OCI-M2 (cell line): ENCODE data around the gene IL22RA1.

ENCODE experiments used
- DNase-seq: peaks from one replicate; lab custom pipeline; 2025; ENCODE audit not compliant: unreplicated experiment; lab: John Stamatoyannopoulos, UW

The IL22RA1 gene, protein sequence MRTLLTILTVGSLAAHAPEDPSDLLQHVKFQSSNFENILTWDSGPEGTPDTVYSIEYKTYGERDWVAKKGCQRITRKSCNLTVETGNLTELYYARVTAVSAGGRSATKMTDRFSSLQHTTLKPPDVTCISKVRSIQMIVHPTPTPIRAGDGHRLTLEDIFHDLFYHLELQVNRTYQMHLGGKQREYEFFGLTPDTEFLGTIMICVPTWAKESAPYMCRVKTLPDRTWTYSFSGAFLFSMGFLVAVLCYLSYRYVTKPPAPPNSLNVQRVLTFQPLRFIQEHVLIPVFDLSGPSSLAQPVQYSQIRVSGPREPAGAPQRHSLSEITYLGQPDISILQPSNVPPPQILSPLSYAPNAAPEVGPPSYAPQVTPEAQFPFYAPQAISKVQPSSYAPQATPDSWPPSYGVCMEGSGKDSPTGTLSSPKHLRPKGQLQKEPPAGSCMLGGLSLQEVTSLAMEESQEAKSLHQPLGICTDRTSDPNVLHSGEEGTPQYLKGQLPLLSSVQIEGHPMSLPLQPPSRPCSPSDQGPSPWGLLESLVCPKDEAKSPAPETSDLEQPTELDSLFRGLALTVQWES

DNA sequence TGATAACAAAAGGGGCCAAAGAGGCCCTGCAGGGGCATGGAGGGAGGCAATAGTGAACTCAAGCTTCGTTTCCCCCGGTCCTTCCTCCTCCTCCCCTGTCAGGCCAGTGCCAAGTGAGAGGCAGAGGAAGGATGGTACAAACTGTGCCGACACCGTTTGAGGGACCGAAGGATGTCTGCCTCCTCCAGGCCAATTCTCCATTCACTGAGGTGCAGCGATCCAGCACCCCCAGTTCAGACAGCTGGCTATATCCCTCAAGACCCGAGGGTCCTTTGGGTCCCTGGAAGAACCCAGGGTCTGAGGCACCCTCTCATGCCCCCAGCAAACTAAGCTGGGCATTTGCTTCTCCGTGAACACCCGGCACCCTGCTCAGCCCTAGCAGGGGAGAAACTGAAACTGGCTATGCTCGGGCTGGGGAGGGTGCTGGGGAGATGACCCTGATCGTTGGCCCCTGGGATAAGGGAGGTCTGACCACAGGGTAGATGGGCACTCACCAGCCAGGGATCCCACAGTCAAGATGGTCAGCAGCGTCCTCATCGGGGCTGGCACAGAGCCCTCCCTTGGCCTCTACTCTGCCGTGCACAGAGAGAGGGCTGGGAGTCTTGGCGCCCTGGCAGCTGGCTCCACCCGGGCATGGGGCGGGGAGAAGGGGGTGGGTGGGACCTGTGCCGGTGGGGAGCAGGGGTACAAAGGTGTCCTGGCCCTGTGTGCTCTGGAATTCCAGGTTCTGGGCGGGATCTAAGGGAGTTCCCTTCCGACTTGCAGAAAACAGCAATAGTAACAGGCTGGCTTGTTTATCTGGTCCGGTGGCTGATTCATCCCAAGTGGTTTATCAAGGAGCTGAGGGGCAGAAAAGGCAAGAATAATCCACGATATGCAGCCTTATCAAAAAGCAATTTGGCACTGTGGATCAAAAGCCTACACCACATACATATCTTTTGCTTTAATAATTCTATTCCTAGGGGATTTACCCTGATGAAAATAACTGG, at the start of gene IL22RA1:
Gene IL22RA1, minus strand, starts transcription at position 595 of the 989 bp plus-strand sequence. Its CDS starts 58 bp downstream, at position 537.
- DNase-seq, result no peak

DNA sequence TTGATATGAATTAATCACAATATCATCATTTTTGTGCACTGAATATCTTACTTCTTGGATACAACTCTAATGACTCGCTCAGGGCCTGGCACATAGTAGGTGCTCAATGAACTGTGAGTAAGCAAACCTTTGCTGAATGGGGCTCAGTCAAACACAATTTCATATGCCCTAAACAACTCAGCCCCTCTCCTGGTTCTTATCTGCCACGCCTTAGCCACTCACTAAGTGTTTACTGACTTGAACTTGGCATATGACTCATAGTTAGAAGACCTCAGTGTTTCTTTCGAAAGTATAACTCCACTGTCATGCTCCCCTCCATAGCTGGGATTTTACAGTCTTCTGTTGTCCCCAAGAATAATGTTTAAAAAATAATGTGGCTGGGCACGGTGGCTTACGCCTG, 48.9 kb upstream of the IL22RA1 start:
- no peak for DNase-seq

DNA sequence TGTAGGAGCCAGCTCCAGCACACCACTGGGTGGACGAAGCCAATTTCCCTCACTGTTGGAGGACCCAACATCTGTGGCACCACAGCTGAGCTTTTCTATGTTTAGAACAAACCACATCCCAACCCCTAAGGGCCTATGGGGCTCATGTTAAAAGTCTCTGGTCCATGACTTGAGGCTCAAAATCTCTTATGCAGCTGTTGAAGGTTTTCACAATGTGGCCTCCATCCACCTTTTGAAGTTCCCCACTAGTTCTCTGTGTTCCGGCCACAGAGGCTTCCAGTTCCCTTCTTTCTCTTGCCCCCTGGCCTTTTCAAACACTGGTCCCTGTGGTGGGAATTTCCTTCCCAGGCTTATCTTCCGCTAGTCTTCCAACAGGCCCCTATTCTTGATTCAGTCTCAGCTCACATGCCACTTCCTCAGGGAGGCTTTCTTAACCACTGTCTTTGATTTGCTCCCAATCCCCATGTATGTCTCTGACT, 48.1 kb upstream of the IL22RA1 start:
- DNase-seq, result no peak

DNA sequence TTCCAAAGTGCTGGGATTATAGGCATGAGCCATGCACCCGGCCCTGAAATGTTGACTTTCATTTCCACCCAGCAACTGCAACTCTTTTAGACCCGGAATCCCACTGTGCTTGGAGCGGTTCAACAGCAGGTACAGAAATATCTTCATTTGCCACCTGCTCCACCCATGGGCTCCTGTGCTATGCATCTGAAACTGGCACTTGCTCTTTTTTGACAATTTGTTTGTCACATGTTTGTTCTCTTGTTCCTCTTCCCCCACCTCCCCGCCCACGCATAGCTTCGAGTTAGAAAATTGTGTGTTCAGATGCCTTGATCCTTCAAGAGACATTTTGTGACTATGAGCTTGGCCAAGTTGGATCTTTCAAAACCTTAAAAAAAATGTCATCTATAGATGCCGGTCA, 46.6 kb upstream of the IL22RA1 start:
- DNase-seq, result no peak

DNA sequence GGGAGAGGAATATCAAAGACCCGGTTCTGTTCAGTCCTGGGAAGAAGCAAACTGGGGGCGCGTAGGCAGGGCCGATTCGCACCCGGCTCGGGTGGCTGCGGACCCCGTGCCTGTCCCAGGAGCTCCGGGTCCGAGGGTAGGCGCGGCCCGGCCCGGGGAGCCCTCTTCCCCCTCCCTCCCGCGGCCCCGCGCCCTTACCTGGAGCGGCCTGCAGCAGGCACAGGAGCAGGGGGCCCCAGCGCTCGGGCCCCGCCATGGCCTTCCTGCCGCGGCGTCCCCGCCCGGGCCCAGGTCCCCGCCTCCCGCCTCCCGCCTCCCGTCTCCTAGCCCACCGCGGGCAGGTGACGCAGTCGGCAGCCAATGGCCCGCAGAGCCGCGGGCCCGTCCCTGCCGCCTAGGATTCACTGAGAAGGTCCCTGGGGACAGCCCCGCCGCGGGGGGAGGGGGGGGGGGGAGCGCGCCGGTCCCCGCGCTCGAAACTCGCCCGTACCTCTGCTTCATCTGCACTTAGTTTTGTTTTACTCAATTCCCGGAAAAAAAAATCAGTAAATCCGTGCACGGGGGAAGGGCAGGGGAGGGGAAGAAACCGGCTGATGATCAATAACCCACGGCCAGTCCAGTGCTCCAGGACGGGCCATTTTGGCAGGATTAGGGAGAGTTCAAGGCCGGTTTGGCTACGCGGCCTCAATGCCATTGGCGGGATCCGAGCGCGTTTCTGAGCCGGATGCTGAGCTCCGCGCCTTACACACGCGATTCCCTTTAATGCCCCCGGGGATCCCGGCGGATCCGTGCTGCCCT, 44.3 kb upstream of the IL22RA1 start, which contains the start of gene IFNLR1:
Gene IFNLR1, minus strand, starts transcription at position 297 of the 798 bp plus-strand sequence. Its CDS starts 41 bp downstream, at position 256.
- DNase-seq, result no peak

DNA sequence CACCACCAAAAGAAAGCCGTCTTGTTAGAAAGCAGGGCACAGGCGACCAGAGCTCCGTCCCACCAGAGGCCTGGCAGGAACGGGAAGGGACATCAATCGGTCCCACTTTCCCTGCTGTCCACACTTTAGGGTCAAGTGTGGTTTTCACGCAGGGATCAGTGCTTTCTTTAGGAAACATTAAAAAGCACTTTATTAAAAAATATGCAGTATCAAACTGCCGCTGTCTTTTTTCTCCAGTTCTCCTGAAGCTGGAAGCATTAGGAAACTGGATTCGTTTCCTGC, 43.7 kb upstream of the IL22RA1 start:
- no peak for DNase-seq

DNA sequence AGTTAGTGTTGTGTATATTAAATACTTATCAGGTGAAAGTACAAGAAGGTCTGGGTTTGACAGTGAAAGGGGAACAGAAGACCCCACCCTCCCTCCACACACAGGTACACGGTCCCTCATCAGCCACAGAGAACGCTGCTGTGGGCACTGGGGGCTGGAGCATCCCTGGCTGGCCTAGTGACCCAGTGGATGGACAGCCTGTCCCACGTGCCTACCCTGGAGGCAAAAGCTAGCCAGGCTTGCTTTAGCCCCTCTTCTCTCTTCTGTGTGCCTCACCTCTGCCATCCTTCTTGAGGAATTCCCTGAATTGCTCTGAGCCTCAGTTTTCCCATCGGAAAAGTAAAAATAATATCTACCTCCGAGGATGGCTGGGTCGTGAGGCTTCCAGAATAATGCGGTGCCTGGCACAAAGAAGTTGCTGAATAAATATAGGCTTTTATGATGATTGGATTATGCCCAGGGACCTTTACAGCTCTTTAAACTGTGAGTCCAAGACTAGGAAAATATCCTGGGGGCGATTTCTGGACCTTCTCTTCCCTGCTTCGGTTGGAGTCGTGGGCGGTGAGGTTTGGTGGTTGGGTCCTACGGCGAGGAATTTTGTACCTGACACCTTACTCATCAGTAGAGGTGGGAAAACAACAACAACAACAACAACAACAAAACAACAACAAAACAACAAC, 43.2 kb upstream of the IL22RA1 start:
- no peak for DNase-seq

DNA sequence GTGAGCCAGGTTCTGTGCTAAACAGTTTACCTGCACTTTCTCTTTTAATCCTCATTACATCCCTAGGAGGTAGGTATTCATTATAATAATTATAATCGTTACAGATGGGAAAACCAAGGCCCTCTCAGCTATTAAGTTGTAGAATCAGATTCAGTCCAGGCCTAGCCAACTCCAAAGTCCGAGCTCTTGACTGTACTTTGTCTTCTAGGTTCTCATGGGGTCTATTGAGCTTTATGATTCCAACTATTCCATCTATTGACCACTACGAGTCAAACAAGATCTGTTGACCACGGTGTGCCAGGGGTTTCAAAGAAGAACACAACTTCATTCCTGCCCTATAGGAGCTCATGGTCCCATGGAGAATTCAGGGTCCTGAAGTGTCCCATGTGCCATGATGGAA, 42.1 kb upstream of the IL22RA1 start:
- DNase-seq, result no peak

DNA sequence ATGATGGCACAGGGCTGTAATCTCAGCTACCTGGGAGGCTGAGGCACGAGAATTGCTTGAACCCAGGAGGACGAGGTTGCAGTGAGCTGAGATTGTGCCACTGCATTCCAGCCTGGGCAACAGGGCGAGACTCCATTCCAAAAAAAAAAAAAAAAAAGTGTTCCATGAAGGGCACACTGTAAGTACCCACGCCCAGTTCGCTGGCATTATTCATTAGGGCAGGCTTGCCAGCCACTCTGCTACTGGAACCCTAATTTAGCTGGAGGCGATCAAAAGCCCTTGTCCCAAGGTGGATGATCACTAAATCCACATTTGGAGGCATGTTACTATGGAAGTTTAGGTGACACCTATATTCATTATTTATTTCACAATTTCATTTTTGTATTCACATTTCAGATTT, 39.1 kb upstream of the IL22RA1 start:
- no peak for DNase-seq

DNA sequence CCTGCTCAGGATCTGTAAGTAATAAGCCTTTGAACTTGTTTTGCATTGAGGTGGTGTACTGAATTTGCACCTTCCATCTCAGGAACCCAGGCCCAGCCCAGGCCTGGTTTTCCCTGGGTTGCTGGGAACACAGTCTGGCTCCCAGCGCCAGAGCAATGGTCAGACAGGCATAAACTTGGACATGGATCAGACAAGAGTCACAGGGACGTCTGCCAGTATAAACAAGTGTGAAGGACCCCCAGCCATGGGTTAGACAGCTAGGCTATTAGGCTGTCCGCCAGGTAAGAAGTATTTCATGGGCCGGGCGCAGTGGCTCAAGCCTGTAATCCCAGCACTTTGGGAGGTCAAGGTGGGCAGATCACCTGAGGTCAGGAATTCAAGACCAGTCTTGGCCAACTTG, 38.7 kb upstream of the IL22RA1 start:
- no peak for DNase-seq

DNA sequence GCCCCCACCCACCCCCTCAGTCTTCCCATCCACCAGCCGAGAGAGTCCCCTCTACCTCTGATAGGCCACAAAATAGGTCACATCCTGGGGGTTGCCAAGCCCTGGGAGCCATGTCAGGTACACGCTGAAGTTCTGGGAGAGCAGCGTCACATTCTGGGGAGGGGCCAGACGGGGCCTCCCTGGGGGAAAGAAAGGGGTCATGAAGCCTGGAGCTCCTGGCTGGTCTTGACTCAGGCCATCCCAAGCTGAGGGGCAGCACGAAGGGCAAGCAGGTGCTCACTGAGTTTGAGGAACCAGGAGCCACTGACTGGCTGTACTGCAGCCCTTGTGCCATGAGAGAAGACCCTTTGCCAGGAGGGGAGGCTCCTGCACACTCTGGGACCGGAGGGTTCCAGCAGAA, 37.7 kb upstream of the IL22RA1 start:
- DNase-seq, result no peak

DNA sequence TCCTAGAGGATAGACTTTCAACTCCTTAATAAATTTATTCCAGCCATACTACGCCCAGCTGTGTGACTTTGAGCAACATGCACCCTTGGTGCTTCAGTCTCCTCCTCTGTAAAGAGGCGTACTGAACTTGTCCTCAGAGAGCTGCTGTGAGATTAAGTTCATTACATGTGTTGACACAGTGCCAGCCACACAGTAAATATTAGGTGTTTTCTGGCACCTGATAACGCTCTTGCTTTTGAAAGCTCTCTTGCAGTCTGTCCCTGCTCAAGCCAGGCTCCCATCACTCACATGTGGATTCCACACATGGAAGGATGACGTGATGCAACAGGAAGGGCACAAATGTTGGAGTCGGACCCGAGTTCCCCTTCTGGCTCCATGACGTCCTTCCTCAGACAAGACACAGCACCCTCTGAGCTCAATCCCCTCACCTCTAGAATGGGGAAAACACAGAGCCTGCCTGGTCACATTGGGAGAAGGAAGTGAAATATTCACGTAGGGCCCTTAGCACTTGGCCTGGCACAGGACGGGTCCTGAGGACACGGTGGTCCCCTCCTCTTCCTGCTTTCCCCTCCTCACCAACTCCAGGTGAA, 36.4 kb upstream of the IL22RA1 start:
- DNase-seq, result no peak

DNA sequence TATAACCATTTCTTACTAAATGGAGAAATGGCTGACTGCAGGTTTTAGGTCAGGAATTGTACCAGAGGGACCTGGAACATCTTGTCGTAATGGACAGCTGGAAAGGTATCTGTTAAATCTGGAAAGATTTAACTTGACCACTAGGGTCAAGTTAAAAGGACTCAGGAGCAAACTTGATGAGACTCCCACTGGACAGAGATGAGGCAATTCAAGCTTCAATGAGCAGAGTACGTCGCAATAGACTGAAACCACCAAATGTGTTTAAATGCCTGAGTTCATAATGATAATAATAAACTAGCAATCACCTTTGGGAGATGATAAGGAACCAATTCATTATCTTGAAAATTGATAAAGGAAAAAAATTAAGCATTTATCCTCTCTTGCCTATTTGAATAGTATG, 35.5 kb upstream of the IL22RA1 start:
- DNase-seq, result no peak

DNA sequence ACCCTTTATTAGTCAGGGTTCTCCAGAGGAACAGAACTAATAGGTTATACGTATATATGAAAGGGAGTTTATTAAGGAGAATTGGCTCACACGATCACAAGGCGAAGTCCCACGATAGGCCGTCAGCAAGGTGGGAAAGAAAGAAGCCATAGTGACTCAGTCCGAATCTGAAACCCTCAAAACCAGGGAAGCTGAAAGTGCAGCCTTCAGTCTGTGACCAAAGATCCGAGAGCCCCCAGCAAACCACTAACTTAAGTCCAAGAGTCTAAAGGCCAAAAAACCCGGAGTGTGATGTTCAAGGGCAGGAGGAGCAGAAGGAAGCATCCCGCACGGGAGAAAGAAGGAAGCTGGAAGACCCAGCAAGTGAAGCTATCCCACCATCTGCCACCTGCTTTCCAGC, 34.2 kb upstream of the IL22RA1 start:
- no peak for DNase-seq

DNA sequence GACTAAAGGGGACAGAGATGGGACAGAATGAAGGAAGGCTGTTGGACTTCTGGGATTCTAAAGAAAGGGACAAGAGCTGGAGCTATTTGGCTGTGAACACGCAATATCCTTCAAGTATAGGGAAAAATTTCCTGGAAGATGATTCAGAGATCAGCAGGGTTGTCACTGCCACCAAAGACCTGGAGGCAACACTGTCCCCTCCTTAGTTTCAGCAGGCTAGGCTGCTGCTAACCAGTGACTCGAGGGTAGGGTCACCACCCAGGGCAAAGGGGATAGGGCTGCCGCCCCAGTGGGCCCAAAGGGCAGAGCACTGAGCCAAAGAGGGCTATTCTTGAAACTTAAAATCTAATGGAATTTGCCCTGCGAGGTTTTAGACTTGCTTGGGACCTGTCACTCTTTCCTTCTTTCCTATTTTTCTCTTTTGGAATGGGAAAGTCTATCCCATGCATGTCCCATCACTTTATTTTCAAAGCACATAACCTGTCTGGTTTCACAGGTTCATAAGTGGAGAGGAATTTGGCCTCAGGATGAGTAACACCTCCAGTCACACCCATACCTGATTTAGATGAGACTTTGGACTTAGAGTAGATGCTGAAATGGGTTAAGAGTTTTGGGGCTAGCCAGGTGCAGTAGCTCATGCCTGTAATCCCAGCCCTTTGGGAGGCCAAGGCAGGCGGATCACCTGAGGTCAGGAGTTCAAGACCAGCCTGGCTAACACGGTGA, 32.3 kb upstream of the IL22RA1 start:
- DNase-seq, result no peak

DNA sequence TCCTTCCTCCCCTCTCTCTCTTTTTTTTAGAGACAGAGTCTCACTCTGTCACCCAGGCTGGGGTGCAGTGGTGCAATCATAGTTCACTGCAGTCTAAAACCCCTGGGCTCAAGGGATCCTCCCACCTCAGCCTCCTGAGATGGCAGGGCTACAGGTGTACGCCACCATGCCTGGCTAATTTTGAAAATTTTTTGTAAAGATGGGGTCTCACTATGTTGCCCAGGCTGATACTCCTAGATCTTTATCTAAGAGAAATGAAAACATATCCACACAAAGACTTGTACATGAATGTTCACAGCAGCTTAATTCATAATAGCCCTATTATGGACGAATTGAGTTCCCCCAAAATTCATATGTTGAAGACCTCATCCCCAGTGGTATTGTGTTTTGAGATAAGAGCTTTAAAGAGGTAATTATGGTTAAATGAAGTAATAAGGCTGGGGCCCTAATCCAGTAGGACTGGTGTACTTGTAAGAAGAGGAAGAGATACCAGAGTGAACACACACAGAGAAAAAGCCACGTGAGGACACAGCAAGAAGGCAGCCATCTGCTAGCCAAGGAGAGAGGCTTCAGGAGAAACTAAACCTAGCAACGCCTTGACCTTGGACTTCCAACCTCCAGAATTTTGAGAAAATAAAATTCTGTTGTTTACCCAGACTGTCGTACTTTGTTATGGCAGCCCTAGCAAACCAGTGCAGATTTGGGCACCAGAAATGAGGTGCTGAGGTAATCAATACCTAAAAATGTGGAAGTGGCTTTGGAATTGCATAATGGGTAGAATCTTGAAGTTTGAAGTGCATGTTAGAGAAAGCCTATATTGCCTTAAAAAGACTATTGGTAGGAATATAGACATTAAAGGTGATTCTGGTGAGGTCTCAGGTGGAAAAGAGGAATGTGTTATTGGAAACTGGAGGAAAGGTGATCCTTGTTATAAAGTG, 31.0 kb upstream of the IL22RA1 start:
- DNase-seq, result no peak

DNA sequence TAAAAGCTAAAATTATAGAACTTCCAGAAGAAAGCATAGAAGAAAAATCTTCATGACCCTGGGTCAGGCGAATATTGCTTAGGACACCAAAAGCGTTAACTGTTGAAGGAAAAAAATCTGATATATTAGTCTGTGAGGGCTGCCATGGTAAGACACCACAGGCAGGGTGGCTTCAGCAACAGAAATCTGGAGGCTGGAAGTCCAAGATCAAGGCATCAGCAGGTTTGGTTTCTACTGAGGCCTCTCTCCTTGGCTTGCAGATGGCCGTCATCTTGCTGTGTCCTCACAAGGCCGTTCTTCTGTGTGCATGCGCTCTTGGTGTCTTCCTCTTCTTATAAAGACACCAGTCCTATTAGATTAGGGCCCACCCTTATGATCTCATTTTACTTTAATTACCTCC, 29.7 kb upstream of the IL22RA1 start:
- no peak for DNase-seq

DNA sequence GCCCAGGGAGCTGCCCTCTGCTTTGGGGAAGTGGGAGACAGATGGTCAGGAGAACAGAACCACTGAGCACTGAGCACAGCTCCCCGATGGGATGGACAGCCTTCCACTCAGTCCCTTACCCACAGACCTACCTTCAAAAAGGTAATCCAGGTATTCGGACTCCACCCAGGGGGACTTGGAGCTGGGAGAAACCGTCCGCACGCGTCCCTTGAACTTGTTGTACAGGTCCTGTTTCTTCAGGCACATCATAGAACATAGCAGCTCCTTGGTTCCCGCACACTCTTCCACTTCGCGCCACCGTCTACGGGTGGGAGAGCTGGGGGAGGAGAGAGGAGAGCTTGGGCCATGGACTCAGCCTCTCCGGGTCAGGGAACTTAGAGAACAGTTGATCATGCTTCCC, 26.3 kb upstream of the IL22RA1 start:
- no peak for DNase-seq
